OCI-LY7 (cell line): ENCODE data around the gene WNT11. TPM values are rescaled to one million over a fixed set of nuclear protein-coding genes. Genes with fewer than 3 reads are reported as not detected.

Experiments used
- BruUV-seq: library from RNA; stranded (reverse); fragments of 400-500 nt; replicated peaks from 2 replicates; lab custom pipeline; 2021; lab: Mats Ljungman, UMichigan
- CTCF ChIA-PET: fragments of 300-600 bp; sonication (Branson Sonifier 250); formaldehyde crosslinking; loops from one replicate; lab custom pipeline; 2022; ENCODE audit warnings: antibody characterized with exemption; ENCODE audit not compliant: unreplicated experiment; lab: Charles Lee
- POLR2A ChIA-PET: fragments of 300-600 bp; sonication (Branson Sonifier 250); formaldehyde crosslinking; loops from one replicate; lab custom pipeline; 2022; ENCODE audit warnings: antibody characterized with exemption; lab: Charles Lee
- DNase-seq: peaks from one replicate; pipeline ENCODE4 v3.0.0-alpha.2; 2015; ENCODE audit warnings: low spot score
- H2AFZ ChIP-seq: fragments of 200-600 bp; sonication (generic), shearing (Covaris generic); 2 replicates; pipeline ENCODE4 v1.6.1; 2014; ENCODE audit warnings: mild to moderate bottlenecking, antibody characterized with exemption, low read length, moderate library complexity
- H3K27ac ChIP-seq: fragments of 200-600 bp; sonication (generic); 2 replicates; pipeline ENCODE4 v1.5.1; 2014; ENCODE audit warnings: mixed run types, low read depth, mild to moderate bottlenecking, moderate library complexity, low read length, inconsistent platforms; ENCODE audit not compliant: poor library complexity, severe bottlenecking
- H3K36me3 ChIP-seq: fragments of 200-600 bp; sonication (generic); 2 replicates; pipeline ENCODE4 v1.6.1; 2014; ENCODE audit warnings: mild to moderate bottlenecking, antibody characterized with exemption, low read length, moderate library complexity, mixed read lengths; ENCODE audit not compliant: insufficient read depth
- H3K4me1 ChIP-seq: fragments of 200-600 bp; sonication (generic); 2 replicates; pipeline ENCODE4 v1.5.1; 2014; ENCODE audit warnings: mild to moderate bottlenecking, low read length; ENCODE audit not compliant: insufficient read depth, poor library complexity, severe bottlenecking
- H3K4me2 ChIP-seq: fragments of 200-600 bp; sonication (generic); 2 replicates; pipeline ENCODE4 v1.6.1; 2014; ENCODE audit warnings: mild to moderate bottlenecking, low read length
- H3K4me3 ChIP-seq: fragments of 200-600 bp; sonication (generic); 2 replicates; pipeline ENCODE4 v1.5.1; 2014; ENCODE audit warnings: mild to moderate bottlenecking, low read depth, low read length; ENCODE audit not compliant: poor library complexity, severe bottlenecking
- H3K79me2 ChIP-seq: fragments of 200-600 bp; sonication (generic); 2 replicates; pipeline ENCODE4 v1.6.1; 2016; ENCODE audit warnings: low read depth, mild to moderate bottlenecking, low read length, moderate library complexity, mixed read lengths; ENCODE audit not compliant: insufficient read depth
- H3K9me2 ChIP-seq: fragments of 200-600 bp; sonication (generic); 2 replicates; pipeline ENCODE4 v1.6.1; 2016; ENCODE audit warnings: mild to moderate bottlenecking, low read length, mixed read lengths; ENCODE audit not compliant: insufficient read depth
- H3K9me3 ChIP-seq: fragments of 200-600 bp; sonication (generic); 2 replicates; pipeline ENCODE4 v1.6.1; 2014; ENCODE audit warnings: mild to moderate bottlenecking, mixed run types, low read length, mixed read lengths
- H4K20me1 ChIP-seq: fragments of 200-600 bp; sonication (generic); 2 replicates; pipeline ENCODE4 v1.6.1; 2014; ENCODE audit warnings: mild to moderate bottlenecking, antibody characterized with exemption, low read length, moderate library complexity, mixed read lengths; ENCODE audit not compliant: insufficient read depth
- CTCF ChIP-seq: fragments of 200-600 bp; sonication (generic); conservative IDR thresholded peaks from 2 replicates; pipeline ENCODE4 v1.5.1; 2014; ENCODE audit warnings: mild to moderate bottlenecking, antibody characterized with exemption, low read length, moderate library complexity, mixed read lengths
- EZH2phosphoT487 ChIP-seq: fragments of 200-600 bp; sonication (generic); IDR thresholded peaks from 2 replicates; pipeline ENCODE4 v1.6.1; 2018; ENCODE audit warnings: low read depth, borderline replicate concordance, mild to moderate bottlenecking, mixed run types, antibody characterized with exemption, low read length, moderate library complexity, mixed read lengths
- intact Hi-C: fragments of 100-400 bp; cut with micrococcal nuclease; formaldehyde crosslinking; loops from one replicate; pipeline ENCODE4 v1.10.0; 2022; ENCODE audit not compliant: unreplicated experiment
- total RNA-seq, 2 experiments: library from RNA; depleted of rRNA in 1 of 2; stranded (reverse); fragments of >200 nt in 1 of 2; shearing (Covaris generic) in 1 of 2; gene quantifications; 2 replicates each; pipeline ENCODE4 v1.2.3, GENCODE V29; 2014 to 2022

WNT11 gene
- total RNA-seq, 2 experiments from 2014 or later: not detected

- intact Hi-C loops: no loop called here
- POLR2A ChIA-PET: no interaction called here
These were observed 4.9 kb upstream of the WNT11 start for GRCh38 chr11:76210931-76211851.

GRCh38 chr11:76209973-76210930 lies 4.0 kb upstream of the WNT11 start:
- Histone ChIP-seq H3K4me3 (no peak overlapping the region), H3K36me3 (no peaks in the 10 kb centered on the region), H3K9me3 (no peaks in the 10 kb centered on the region), H3K79me2 (no peaks in the 10 kb centered on the region), H3K4me1 (no peaks in the 10 kb centered on the region), H3K4me2 (no peak overlapping the region), H3K9me2 (no peaks in the 10 kb centered on the region), H2AFZ (no peak overlapping the region), H4K20me1 (no peaks in the 10 kb centered on the region), H3K27ac (no peak overlapping the region)
- CTCF ChIA-PET: interaction anchor here (0.6 kb wide), 1 partner anchor 487 kb away, joined by 3 read pairs; no protein-coding TSS in a partner anchor
- no peak for TF ChIP-seq CTCF
- no peak for TF ChIP-seq EZH2phosphoT487
- no TSS peak for BruUV-seq
- intact Hi-C loops: loop anchor here (5.0 kb wide), 1 partner anchor 313 kb away; no protein-coding TSS in a partner anchor
- no peak for DNase-seq
- POLR2A ChIA-PET: no interaction called here

More at GRCh38 chr11:76210931-76211851, 4.9 kb upstream of the WNT11 start:
- DNase-seq: no peak
- no TSS peak for BruUV-seq
- Histone ChIP-seq H3K79me2 (no peaks in the 10 kb centered on the region), H4K20me1 (no peaks in the 10 kb centered on the region), H3K36me3 (no peaks in the 10 kb centered on the region), H3K9me3 (no peaks in the 10 kb centered on the region), H3K4me1 (no peaks in the 10 kb centered on the region), H3K4me2 (no peak overlapping the region), H3K27ac (no peak overlapping the region), H3K4me3 (no peak overlapping the region), H2AFZ (no peak overlapping the region), H3K9me2 (no peaks in the 10 kb centered on the region)
- TF ChIP-seq EZH2phosphoT487 (no peak), CTCF (no peak)
- CTCF ChIA-PET: interaction anchor here (0.5 kb wide), 1 partner anchor 251 kb away, joined by 3 read pairs; no protein-coding TSS in a partner anchor
